Endothelial cell of umbilical vein (primary cell): ENCODE data around the gene YY1.

Experiments used
- CTCF ChIP-seq, 2 donors: IDR thresholded peaks; 1 replicate in 1 of 2; 2 replicates in 1 of 2; pipeline ENCODE4 v1.5.1; 2011; ENCODE audit warnings: low read length in 2 of 2, mild to moderate bottlenecking in 2 of 2, moderate library complexity in 2 of 2, control low read depth in 1 of 2, inconsistent platforms in 1 of 2, low read depth in 1 of 2; ENCODE audit not compliant: insufficient read depth in 1 of 2; ENCODE audit errors: extremely low read depth in 1 of 2
- EZH2 ChIP-seq: IDR thresholded peaks from 2 replicates; pipeline ENCODE4 v1.6.1; 2012; ENCODE audit warnings: borderline replicate concordance, low read depth, mild to moderate bottlenecking, moderate library complexity, low read length, inconsistent platforms; ENCODE audit not compliant: severe bottlenecking
- FOS ChIP-seq: IDR thresholded peaks from 2 replicates; pipeline ENCODE4 v1.6.1; 2011; ENCODE audit warnings: mild to moderate bottlenecking, low read length, moderate library complexity, borderline replicate concordance; ENCODE audit not compliant: insufficient read depth
- GATA2 ChIP-seq: IDR thresholded peaks from 2 replicates; pipeline ENCODE4 v1.7.0; 2011; ENCODE audit warnings: low read depth, mild to moderate bottlenecking, moderate library complexity, mixed read lengths, low read length; ENCODE audit not compliant: insufficient read length, insufficient read depth
- JUN ChIP-seq: IDR thresholded peaks from 2 replicates; pipeline ENCODE4 v1.6.1; 2011; ENCODE audit warnings: borderline replicate concordance, low read depth; ENCODE audit not compliant: insufficient read length, insufficient read depth
- MAX ChIP-seq: IDR thresholded peaks from 2 replicates; pipeline ENCODE4 v1.6.1; 2011; ENCODE audit not compliant: insufficient read depth, insufficient read length
- POLR2A ChIP-seq: IDR thresholded peaks from 2 replicates; pipeline ENCODE4 v1.6.1; 2012; ENCODE audit warnings: low read depth, mild to moderate bottlenecking, control low read depth, low read length
- POLR2AphosphoS5 ChIP-seq: IDR thresholded peaks from 2 replicates; pipeline ENCODE4 v1.6.1; 2012; ENCODE audit warnings: low read depth, mild to moderate bottlenecking, control low read depth, low read length, moderate library complexity; ENCODE audit not compliant: insufficient read depth

DNA sequence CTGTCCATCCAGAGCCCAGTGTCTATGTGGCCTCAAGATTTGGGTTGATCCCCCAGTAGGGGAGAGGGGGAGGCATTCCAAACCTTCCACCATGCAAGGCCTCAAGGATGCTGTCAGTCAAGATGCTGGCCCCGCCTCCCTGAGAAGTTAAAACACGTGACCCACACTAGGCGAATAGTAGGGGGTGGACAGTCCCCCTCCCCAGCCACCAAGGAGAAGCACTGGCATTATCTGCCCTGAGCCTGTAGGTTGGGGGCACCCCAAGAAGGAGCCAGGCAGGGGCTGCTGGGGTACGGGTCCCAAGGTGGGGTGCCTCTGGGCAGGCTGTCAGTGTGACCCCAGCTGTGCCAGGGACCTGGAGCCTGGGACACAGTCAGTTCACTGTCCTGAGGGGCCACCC lies 65.0 kb downstream of the YY1 start:
- TF ChIP-seq CTCF (IDR thresholded peaks at IDR 0.05; ENCODE audit: extremely low read depth in 1 of 2, insufficient read depth in 1 of 2, low read depth in 1 of 2, low read length in 2 of 2) (no peak), POLR2A (no peak), EZH2 (no peak), FOS (no peak), GATA2 (no peak), MAX (no peak), POLR2AphosphoS5 (no peak), JUN (no peak)
